Measurements from ENCODE around the gene ANKRD30A.
"Not testable (repeated sequence)": the region's sequence is repeated elsewhere in the genome, so short reads cannot be mapped to it uniquely, and the experiment has no call there.

The ANKRD30A gene, protein sequence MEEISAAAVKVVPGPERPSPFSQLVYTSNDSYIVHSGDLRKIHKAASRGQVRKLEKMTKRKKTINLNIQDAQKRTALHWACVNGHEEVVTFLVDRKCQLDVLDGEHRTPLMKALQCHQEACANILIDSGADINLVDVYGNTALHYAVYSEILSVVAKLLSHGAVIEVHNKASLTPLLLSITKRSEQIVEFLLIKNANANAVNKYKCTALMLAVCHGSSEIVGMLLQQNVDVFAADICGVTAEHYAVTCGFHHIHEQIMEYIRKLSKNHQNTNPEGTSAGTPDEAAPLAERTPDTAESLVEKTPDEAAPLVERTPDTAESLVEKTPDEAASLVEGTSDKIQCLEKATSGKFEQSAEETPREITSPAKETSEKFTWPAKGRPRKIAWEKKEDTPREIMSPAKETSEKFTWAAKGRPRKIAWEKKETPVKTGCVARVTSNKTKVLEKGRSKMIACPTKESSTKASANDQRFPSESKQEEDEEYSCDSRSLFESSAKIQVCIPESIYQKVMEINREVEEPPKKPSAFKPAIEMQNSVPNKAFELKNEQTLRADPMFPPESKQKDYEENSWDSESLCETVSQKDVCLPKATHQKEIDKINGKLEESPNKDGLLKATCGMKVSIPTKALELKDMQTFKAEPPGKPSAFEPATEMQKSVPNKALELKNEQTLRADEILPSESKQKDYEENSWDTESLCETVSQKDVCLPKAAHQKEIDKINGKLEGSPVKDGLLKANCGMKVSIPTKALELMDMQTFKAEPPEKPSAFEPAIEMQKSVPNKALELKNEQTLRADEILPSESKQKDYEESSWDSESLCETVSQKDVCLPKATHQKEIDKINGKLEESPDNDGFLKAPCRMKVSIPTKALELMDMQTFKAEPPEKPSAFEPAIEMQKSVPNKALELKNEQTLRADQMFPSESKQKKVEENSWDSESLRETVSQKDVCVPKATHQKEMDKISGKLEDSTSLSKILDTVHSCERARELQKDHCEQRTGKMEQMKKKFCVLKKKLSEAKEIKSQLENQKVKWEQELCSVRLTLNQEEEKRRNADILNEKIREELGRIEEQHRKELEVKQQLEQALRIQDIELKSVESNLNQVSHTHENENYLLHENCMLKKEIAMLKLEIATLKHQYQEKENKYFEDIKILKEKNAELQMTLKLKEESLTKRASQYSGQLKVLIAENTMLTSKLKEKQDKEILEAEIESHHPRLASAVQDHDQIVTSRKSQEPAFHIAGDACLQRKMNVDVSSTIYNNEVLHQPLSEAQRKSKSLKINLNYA (N-terminal part only)

DNA sequence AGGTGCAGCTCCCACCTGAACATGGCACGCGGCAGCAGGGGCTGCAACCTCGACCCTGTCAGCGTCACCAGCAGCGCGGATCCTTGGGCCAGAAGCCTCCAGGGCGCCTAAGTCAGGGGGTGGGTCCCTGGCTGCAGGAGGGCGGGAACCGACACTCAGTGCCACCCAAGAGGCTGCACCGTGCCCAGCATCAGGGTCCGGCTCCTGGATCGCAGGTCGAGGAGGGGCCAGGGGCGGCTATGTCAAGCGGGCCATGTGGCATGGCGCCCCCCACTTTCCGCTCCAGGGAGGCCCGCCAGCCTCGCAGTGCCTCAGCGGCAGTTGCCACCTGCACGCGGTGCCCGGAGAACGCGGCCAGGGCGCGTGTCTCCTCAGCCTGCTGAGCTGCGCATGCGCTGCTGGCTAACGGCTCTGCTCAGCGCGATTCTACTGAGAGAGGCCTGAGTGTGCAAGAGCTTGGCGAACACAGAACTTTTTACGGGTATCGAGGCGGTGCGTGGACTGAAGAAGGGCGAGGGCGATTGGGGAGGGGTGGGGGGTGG lies at the start of gene ANKRD30A:
Gene ANKRD30A, plus strand, starts transcription at position 408 of the 542 bp plus-strand sequence. CDS start 190 bp downstream, outside the sequence.
- TF ChIP-seq POLR2A (IDR thresholded peaks at IDR 0.05; ENCODE audit: low read depth, low read length): no peak
- DNase-seq (ENCODE audit: insufficient read length, low spot score) (no peak), FAIRE-seq (no peak)

DNA sequence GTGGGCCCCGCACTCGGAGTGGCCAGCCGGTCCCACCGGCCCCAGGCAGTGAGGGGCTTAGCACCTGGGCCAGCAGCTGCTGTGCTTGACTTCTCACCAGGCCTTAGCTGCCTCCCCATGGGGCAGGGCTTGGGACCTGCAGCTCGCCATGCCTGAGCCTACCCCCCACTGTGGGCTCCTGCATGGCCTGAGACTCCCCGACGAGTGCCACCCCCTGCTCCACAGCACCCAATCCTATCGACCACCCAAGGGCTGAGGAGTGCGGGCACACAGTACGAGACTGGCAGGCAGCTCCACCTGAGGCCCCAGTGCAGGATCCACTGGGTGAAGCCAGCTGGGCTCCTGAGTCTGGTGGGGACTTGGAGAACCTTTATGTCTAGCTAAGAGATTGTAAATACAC lies 49.3 kb upstream of the ANKRD30A start:
- DNase-seq (ENCODE audit: insufficient read length, low spot score); FAIRE-seq: not testable (repeated sequence)

DNA sequence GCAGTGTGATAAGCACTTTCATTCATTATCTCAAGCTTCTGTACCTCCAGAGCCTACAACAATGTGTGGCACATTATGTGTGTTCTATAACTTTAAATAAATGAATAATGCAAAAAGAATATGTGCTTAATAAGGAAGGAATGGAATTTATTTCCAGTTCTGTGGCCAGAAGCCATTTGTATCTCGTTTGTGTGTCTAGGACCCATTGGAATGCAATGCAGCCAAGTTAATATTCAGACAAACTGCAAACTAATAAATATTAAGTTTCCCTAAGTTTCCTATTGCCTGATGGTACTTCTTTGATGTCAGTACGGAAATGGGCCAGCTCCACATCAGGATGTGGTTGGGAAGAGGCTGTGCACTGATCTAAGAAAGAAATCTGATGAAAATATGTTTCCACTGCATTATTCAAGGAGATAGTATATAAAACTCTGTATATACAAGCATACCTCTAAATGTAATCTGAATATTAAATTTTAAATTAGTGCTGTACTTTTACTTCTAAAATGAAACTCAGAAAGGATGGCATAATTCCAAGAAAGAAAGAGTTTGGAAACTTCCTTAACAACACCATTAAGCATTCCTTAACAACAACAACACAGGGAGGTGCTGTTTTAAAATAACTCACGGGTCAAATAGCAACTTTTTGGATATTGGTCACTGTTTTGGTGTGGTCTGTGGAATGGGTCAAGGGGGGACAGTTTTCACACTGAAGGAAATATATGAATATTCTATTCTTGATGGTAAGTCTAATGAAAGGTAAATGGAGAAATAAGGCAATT lies 29.4 kb upstream of the ANKRD30A start:
- DNase-seq (ENCODE audit: insufficient read length, low spot score): no peak
- no peak for TF ChIP-seq POLR2A (IDR thresholded peaks at IDR 0.05; ENCODE audit: low read depth, low read length)
- FAIRE-seq: no peak

DNA sequence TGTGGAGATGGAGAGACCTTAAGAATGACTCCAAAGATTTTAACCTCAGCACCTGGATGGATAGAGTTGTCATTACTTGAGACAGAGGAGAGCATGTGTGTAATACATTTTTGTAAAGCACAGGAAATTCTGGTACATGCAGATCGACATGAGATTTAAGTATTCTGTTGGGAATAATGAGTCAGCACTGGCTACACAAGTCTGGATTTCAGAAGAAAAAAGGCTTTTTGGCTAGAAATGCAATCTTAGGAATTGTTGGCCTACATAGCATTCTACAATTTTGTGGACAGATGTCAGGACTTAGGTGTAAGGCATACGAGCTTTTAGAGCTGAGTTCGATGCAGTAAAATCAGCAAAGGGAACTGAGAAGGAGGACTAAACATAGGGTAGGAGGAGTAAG lies 24.1 kb upstream of the ANKRD30A start:
- no peak for TF ChIP-seq POLR2A (IDR thresholded peaks at IDR 0.05; ENCODE audit: low read depth, low read length)
- no peak for DNase-seq (ENCODE audit: insufficient read length, low spot score)
- no peak for FAIRE-seq

DNA sequence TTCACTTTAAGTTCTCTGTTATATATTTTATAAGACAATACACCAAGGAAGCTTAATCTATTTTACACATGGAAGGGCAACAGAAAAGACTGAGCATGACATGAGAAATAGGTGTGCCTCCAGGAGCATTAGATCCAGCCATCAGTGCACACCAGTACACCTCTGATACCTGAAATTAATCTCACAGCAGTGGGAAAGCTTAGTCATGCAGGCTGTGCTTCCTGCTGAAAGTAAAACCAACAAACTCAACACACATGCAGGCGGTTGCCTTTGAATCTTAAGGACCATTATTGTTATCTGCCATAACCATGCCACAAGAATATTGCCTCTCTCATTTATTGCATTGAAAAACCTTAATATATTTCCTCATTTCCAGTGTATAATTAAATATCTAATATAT lies 16.4 kb upstream of the ANKRD30A start:
- TF ChIP-seq POLR2A (IDR thresholded peaks at IDR 0.05; ENCODE audit: low read depth, low read length): no peak
- DNase-seq (ENCODE audit: insufficient read length, low spot score) (no peak), FAIRE-seq (no peak)

DNA sequence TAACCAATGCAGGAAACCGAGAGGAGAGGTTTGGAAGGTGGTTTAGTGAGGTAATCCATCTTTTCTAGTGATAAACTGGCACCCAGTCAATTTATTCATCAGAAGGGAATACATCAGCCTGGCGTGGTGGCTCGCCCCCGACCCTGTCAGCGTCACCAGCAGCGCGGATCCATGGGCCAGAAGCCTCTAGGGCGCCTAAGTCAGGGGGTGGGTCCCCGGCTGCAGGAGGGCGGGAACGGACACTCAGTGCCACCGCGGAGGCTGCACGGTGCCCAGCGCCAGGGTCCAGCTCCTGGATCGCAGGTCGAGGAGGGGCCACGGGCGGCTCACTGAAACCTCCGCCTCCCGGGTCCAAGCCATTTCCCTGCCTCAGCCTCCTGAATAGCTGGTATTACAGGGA lies 866 bp upstream of the ANKRD30A start:
- FAIRE-seq: no peak
- no peak for DNase-seq (ENCODE audit: insufficient read length, low spot score)
- TF ChIP-seq POLR2A (IDR thresholded peaks at IDR 0.05; ENCODE audit: low read depth, low read length): no peak

DNA sequence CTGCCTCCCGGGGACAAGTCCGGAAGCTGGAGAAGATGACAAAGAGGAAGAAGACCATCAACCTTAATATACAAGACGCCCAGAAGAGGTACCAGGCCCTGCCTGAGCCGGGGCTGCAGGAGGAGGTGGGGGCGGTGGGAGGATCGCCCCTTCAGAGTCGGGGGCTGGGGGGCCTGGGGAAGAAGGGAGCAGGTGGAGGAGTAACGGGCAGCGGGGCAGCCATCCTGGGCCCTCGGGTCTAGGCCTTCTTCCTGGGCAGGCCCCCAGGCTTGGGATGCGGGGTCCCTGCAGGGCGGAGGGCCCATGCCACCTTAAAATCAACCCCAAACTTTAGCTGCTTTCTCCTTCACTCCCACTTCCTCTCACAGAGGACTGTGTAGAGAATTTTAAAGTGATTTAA lies 523 bp downstream of the ANKRD30A start:
- TF ChIP-seq POLR2A (IDR thresholded peaks at IDR 0.05; ENCODE audit: low read depth, low read length): no peak
- no peak for DNase-seq (ENCODE audit: insufficient read length, low spot score)
- no peak for FAIRE-seq

DNA sequence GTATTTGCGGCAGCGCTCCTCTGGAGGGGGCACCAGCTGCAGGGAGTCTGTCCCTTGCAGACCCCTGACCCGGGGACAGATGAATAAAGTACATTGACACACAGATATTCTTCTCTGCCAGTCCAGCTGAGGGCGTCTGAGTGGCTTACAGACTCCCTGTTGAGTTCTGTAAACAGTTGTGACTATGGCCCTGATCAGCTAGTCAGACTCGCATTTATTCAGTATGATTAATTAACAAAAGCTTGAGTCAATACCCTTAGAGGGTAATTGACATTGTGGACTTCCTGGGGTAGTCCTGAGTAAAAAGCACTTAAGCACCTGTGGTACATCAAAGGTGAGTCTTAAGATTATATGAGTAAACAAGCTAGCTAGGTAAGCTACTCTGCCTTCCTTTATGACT lies 21.0 kb downstream of the ANKRD30A start:
- FAIRE-seq (no peak), DNase-seq (ENCODE audit: insufficient read length, low spot score) (no peak)
- TF ChIP-seq POLR2A (IDR thresholded peaks at IDR 0.05; ENCODE audit: low read depth, low read length): no peak

DNA sequence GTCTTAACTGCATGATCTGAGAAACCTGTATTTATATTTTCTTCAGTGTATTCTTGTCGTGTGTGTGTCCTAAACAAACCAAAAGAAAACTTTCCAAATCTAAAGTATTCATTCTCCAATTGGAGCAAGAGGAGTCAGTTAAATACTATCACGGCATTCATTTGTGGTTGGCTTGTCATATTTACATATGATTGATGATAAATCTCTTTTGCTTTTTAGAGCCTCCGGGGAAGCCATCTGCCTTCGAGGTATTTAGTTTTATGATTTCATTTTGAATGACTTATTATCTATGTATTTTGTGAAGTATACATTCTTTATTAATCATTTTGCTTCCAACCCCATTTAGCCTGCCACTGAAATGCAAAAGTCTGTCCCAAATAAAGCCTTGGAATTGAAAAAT lies 37.0 kb downstream of the ANKRD30A start:
- FAIRE-seq; DNase-seq (ENCODE audit: insufficient read length, low spot score): not testable (repeated sequence)

DNA sequence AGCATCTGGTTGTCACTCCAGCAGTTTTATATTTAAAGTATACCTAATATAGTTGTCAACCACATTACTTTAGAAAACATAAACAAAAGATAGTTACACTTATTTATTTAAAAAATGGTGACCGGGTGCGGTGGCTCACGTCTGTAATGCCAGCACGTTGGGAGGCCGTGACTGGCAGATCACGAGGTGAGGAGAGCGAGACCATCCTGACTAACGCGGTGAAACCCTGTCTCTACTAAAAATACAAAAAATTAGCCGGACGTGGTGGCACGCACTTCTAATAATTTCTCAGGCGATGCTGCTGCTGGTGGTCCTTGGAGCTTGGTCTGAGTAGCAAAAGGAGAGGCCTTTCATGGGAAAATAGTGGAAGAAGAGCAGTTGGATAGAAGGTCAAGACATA lies 46.5 kb downstream of the ANKRD30A start:
- not testable (repeated sequence) for FAIRE-seq; DNase-seq (ENCODE audit: insufficient read length, low spot score)

DNA sequence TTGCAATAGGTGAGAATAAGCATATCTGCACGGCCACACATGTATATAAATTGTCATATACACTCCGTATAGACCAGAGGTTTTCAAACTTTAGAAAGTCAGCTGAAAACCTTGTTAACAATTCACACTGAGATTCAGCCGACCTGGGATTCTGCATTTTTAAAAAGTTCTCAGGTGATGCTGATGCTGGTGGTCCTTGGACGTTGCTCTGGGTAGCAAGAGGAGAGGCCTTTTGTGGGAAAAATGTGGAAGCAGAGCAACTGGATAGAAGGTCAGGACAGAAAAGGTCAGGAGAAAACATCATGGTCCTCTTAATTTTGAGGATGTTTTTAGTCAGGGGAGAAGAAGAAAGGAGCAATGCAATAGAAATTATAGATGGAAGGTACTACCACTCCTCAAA lies 52.9 kb downstream of the ANKRD30A start:
- not testable (repeated sequence) for FAIRE-seq; DNase-seq (ENCODE audit: insufficient read length, low spot score)

DNA sequence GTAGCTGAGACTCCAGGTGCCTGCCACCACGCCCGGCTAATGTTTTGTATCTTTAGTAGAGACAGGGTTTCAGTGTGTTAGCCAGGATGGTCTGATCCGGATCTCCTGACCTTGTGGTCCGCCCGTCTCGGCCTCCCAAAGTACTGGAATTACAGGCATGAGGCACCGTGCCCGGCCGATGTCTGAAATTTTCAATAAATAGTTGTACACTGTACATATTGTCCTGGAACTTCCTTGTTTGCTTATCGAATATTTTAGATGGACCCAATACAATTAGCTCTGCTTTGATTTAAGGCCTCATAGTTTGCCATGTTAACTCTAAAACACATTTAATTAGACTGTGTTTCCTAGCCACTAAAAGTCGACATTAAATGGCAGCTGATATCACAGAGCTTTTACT lies 57.3 kb downstream of the ANKRD30A start:
- not testable (repeated sequence) for DNase-seq (ENCODE audit: insufficient read length, low spot score); FAIRE-seq

DNA sequence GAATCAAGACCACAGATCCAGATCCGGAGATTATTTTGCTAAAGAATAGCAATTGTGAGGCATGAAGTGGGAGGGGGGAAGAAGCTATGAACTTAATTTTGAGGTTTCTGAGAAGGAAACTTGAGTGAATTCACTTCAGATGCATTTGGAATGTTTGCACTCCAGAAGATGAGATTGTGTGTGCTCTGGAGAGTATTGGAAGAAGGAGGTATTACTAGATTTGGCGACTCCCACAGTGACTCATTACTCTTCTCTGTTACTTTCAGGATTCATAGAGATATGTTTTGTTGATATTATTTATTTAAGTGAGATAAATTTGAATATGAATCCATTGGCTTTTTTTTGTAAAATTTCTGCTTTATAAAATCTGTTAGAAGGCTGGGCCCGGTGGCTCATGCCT lies 80.7 kb downstream of the ANKRD30A start:
- DNase-seq (ENCODE audit: insufficient read length, low spot score) (no peak), FAIRE-seq (no peak)
- TF ChIP-seq POLR2A (IDR thresholded peaks at IDR 0.05; ENCODE audit: low read depth, low read length): no peak

Measured in H54 (cell line).